KMS-11 (cell line): ENCODE measurements around the gene FAM13A.

Experiments
- H2AFZ ChIP-seq: fragments of 200-600 bp; sonication (generic); 2 replicates; pipeline ENCODE4 v1.6.1; 2016; ENCODE audit warnings: antibody characterized with exemption, mixed run types, low read depth
- H3K27ac ChIP-seq: fragments of 200-600 bp; sonication (generic); 2 replicates; pipeline ENCODE4 v1.6.1; 2016; ENCODE audit warnings: mild to moderate bottlenecking, mixed run types
- H3K27me3 ChIP-seq: fragments of 200-600 bp; sonication (generic); 2 replicates; pipeline ENCODE4 v1.6.1; 2017; ENCODE audit warnings: mild to moderate bottlenecking, low read depth, mixed run types, moderate library complexity; ENCODE audit not compliant: insufficient read depth
- H3K36me3 ChIP-seq: fragments of 200-600 bp; sonication (generic); 2 replicates; pipeline ENCODE4 v1.6.1; 2017; ENCODE audit warnings: mild to moderate bottlenecking, mixed run types; ENCODE audit not compliant: insufficient read depth
- H3K4me1 ChIP-seq: fragments of 200-600 bp; sonication (generic); 2 replicates; pipeline ENCODE4 v1.6.1; 2016; ENCODE audit warnings: mild to moderate bottlenecking, low read depth, mixed run types; ENCODE audit not compliant: poor library complexity, severe bottlenecking
- H3K4me2 ChIP-seq: fragments of 200-600 bp; sonication (generic); 2 replicates; pipeline ENCODE4 v1.7.0; 2016; ENCODE audit warnings: mild to moderate bottlenecking, mixed run types
- H3K4me3 ChIP-seq: fragments of 200-600 bp; sonication (generic); IDR thresholded peaks from 2 replicates; pipeline ENCODE4 v1.6.1; 2017; ENCODE audit warnings: low read depth, low read length, mixed read lengths; ENCODE audit not compliant: insufficient read depth
- H3K79me2 ChIP-seq: fragments of 200-600 bp; sonication (generic); 2 replicates; pipeline ENCODE4 v1.6.1; 2016; ENCODE audit warnings: low read depth, mixed run types; ENCODE audit not compliant: insufficient read depth
- H3K9ac ChIP-seq: fragments of 200-600 bp; sonication (generic); 2 replicates; pipeline ENCODE4 v1.6.1; 2016; ENCODE audit warnings: mild to moderate bottlenecking, mixed run types
- H4K20me1 ChIP-seq: fragments of 200-600 bp; sonication (generic); 2 replicates; pipeline ENCODE4 v1.6.1; 2016; ENCODE audit warnings: mild to moderate bottlenecking, mixed run types; ENCODE audit not compliant: insufficient read depth
- TF ChIP-seq, protein P1 (sequence below): fragments of 200-600 bp; sonication (generic); conservative IDR thresholded peaks from 2 replicates; pipeline ENCODE4 v1.6.1; 2017; ENCODE audit warnings: low read depth, mild to moderate bottlenecking, antibody characterized with exemption, low read length, moderate library complexity, mixed read lengths

FAM13A gene

DNA sequence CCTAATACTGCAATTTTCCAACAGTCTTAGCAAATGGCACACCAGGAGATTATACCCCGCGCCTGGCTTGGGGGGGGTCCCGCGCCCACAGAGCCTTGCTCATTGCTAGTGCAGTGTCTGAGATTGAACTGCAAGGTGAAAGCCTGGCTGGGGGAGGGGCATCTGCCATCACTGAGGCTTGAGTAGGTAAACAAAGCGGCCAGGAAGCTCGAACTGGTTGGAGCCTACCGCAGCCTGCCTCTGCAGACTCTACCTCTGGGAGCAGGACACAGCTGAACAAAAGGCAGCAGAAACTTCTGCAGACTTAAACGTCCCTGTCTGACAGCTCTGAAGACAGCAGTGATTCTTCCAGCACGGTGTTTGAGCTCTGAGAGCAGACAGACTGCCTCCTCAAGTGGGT, 186.6 kb downstream of the FAM13A start:
- H3K36me3 ChIP-seq: no peaks in the 10 kb centered on the region
- no peak overlapping the region for H3K27ac ChIP-seq
- H3K9ac ChIP-seq: no peak overlapping the region
- H4K20me1 ChIP-seq: no peaks in the 10 kb centered on the region
- no peak overlapping the region for H3K4me3 ChIP-seq
- H3K27me3 ChIP-seq: no peaks in the 10 kb centered on the region
- H3K79me2 ChIP-seq: no peaks in the 10 kb centered on the region
- H2AFZ ChIP-seq: no peak overlapping the region
- TF ChIP-seq, protein P1, sequence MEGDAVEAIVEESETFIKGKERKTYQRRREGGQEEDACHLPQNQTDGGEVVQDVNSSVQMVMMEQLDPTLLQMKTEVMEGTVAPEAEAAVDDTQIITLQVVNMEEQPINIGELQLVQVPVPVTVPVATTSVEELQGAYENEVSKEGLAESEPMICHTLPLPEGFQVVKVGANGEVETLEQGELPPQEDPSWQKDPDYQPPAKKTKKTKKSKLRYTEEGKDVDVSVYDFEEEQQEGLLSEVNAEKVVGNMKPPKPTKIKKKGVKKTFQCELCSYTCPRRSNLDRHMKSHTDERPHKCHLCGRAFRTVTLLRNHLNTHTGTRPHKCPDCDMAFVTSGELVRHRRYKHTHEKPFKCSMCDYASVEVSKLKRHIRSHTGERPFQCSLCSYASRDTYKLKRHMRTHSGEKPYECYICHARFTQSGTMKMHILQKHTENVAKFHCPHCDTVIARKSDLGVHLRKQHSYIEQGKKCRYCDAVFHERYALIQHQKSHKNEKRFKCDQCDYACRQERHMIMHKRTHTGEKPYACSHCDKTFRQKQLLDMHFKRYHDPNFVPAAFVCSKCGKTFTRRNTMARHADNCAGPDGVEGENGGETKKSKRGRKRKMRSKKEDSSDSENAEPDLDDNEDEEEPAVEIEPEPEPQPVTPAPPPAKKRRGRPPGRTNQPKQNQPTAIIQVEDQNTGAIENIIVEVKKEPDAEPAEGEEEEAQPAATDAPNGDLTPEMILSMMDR: no peak
- H3K4me1 ChIP-seq: no peaks in the 10 kb centered on the region
- H3K4me2 ChIP-seq: no peak overlapping the region

DNA sequence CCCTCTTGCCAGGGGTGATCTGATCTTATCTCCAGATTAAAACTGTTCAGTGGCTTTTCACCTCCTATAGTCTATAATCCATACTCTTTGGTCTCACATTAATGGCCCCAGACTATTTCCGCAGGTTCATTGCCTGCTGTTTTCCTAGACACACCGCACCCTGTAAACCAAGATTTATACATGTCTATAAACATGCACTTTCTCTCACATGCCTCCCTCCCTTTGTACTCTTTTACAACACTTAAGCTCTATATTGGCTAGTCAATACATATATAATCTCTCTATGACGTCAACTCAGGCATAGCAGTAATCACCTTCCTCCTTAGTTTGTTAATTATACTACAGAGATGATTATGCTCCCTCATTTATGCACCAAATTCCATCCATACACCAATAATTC, 188.5 kb downstream of the FAM13A start:
- no peaks in the 10 kb centered on the region for H3K36me3 ChIP-seq
- H3K27ac ChIP-seq: no peak overlapping the region
- H2AFZ ChIP-seq: no peak overlapping the region
- no peak overlapping the region for H3K4me3 ChIP-seq
- no peaks in the 10 kb centered on the region for H3K27me3 ChIP-seq
- no peaks in the 10 kb centered on the region for H3K4me1 ChIP-seq
- H4K20me1 ChIP-seq: no peaks in the 10 kb centered on the region
- no peak overlapping the region for H3K4me2 ChIP-seq
- TF ChIP-seq, protein P1: no peak
- H3K79me2 ChIP-seq: no peaks in the 10 kb centered on the region
- no peak overlapping the region for H3K9ac ChIP-seq

DNA sequence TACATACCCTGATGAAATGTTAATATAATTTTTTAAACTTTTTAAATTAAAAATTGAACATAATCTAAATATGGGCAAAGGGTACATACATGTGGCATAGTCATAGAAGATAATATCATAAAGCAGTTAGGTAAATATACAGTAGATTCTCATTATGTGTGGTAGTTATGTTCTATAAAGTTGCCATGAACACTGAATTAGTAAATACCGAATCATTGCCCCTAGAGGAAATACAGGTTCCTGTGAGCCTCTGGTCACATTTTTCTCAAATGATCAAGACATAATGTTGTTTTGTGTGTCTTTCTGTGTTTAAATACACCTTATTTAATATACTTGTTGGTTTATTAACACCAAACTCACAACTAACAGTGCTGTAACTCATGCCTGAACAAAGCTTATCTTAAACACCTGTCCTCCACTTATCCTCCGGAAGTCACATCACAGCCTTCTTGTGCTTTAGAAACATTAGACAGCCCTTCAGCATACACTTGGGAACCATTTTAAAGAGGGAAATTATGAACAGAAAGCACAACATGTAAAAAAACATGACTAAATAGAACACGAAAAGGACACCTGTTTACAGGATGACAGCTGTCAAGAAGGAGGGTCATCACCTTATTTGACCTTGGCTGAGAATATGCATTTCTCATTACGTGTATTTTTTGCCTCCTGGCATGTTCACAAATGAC, 190.0 kb downstream of the FAM13A start:
- Histone ChIP-seq H2AFZ (no peak overlapping the region), H3K9ac (no peak overlapping the region), H3K4me1 (no peaks in the 10 kb centered on the region), H3K27me3 (no peaks in the 10 kb centered on the region), H3K27ac (no peak overlapping the region), H3K4me2 (no peak overlapping the region), H3K36me3 (no peaks in the 10 kb centered on the region), H4K20me1 (no peaks in the 10 kb centered on the region), H3K4me3 (no peak overlapping the region), H3K79me2 (no peaks in the 10 kb centered on the region)
- TF ChIP-seq, protein P1: no peak

DNA sequence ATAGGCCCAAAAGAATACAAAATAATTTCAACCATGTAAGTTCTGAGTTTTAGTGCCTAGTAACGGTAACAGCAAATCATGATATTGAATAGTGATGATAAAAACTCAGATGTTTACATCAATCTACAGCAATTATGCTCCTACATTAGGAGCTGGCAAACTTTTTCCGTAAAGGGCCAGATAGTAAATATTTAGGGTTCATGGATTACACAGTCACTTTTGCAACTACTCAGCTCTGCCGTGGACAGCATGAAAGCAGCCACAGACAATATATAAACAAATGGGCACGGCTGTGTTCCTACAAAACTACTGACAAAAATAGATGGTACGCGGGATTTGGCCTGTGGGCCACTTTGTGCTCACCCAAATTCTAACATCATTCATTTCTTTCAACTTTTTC, 191.5 kb downstream of the FAM13A start:
- Histone ChIP-seq H3K4me3 (no peak overlapping the region), H3K36me3 (no peaks in the 10 kb centered on the region), H3K9ac (no peak overlapping the region), H4K20me1 (no peaks in the 10 kb centered on the region), H3K79me2 (no peaks in the 10 kb centered on the region), H3K4me2 (no peak overlapping the region), H3K4me1 (no peaks in the 10 kb centered on the region), H2AFZ (no peak overlapping the region), H3K27ac (no peak overlapping the region), H3K27me3 (no peaks in the 10 kb centered on the region)
- TF ChIP-seq, protein P1: no peak
